Loucy (cell line): ENCODE measurements around the gene ARHGAP11A.

ENCODE experiments used
- CTCF ChIP-seq: fragments of 200-600 bp; sonication (generic); conservative IDR thresholded peaks from 2 replicates; pipeline ENCODE4 v1.5.1; 2014; ENCODE audit warnings: mild to moderate bottlenecking, antibody characterized with exemption, low read length
- EZH2phosphoT487 ChIP-seq: fragments of 200-600 bp; IDR thresholded peaks from 2 replicates; pipeline ENCODE4 v1.6.1; 2018; ENCODE audit warnings: antibody characterized with exemption, mild to moderate bottlenecking, moderate library complexity, borderline replicate concordance

GRCh38 chr15:32657941-32658340 is 42.6 kb downstream of the ARHGAP11A start:
- TF ChIP-seq CTCF (no peak), EZH2phosphoT487 (no peak)
